ENCODE measurements around the gene FAF1.
"Not testable (repeated sequence)": the region's sequence is repeated elsewhere in the genome, so short reads cannot be mapped to it uniquely, and the experiment has no call there.

The FAF1 gene

DNA sequence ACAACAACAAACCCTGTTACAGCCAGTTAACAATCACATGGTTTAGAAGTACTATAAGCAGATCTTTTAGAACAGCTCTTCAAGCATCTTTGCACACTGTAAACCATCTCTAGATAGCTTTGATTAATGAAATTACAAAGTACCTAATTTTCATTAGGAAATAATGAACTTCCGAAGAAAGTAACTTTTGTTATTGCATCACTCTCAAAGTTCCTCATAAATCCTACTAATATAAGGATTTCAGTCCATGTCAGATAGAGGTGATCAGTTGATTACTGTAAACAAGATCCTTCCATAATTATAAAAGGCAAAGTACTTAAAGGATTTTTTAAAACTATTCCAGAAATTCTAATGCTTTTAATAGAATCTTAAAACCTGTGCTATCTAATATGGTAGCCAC, 58.2 kb downstream of the FAF1 start:
- no peak for DNase-seq

DNA sequence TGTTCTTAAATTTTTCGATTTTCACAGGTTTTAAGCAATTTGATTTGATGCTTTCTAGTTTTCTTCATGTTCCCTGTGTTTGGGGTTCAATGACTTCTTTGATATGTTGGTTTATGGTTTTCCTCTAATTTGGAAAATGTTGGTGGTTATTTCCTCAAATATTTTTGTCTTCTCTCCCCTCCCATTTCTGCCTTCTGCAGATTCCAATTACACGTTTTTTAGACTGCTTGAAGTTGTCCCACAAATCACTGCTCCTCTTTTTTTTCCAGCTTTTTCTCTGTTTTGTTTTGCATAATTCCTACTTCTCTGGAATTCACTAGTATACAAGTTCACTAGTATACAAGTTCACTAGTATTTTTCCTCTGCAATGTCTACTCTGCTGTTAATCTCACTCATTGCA, 61.3 kb downstream of the FAF1 start:
- DNase-seq = no peak

DNA sequence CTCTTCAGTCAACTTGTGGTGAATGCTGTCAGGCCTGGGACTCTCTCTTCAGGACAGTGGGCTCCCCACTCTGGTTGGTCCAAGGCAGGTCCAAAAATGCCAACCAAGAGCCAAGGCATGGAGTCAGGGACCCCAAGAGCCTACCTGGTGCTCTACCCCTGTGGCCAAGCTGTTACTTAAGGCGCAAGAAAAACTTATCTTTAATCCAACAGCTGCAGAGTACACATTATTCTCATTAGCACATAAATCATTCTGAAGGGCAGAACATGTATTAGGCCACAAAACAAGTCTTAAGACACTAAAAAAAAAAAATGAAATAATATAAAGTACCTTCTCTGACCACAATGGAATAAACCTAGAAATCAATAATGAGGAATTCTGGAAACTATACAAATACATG, 65.7 kb downstream of the FAF1 start:
- DNase-seq = no peak

DNA sequence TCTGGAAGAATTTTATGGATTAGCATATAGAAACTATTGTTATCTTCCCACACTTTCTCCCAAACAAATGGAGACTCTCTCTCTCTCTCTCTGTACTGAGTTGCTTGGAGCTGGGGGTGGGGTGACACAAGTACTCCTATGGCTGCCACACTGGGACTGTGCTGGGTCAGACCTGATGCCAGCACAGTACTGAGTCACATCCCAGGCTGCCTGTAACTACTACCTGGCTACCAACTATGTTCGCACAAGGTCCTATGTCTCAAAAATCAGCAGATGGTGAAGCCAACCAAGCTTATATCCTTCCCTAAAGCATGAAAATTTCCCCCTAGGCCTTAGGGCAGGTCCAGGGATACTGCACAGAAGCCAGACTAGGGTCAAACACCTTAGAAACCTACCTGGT, 66.6 kb downstream of the FAF1 start:
- no peak for DNase-seq

DNA sequence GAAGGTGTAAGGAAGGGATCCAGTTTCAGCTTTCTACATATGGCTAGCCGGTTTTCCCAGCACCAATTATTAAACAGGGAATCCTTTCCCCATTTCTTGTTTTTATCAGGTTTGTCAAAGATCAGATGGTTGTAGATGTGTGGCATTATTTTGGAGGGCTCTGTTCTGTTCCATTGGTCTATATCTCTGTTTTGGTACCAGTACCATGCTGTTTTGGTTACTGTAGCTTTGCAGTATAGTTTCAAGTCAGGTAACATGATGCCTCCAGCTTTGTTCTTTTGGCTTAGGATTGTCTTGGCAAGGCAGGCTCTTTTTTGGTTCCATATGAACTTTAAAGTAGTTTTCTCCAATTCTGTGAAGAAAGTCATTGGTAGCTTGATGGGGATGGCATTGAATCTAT, 72.5 kb downstream of the FAF1 start:
- DNase-seq = not testable (repeated sequence)

DNA sequence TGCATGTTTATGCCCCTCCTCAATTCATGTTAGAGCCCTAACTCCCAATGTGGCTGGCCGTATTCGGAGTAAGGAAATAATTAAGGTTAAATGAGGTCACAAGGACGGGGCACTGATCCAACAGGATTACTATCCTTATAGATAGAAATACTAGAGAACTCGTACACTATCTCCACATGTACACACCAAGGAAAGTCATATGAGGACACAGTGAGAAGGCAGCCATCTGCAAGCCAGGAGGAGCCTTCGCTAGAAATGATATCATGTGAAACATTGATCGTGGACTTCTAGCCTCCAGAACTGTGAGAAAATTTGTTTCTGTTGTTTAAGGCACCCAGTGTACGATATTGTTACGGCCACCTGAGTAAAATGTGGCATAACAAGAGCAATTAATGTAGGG, 79.7 kb downstream of the FAF1 start:
- no peak for DNase-seq

DNA sequence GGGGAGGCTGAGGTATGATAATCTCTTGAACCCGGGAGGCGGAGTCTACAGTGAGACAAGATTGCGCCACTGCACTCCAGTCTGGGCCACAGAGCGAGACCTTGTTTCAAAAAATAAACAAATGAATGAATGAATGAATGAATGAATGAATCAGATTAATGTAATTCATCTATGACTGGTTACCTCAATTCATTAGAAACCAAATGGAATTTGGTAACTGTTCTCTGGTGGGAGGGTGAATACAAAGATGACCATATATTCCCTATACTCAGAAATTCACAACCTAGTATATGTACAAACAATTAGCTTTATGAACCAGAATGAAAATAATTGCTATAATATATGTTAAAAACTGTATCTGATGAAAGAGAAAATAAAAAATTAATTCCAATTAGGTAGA, 80.9 kb downstream of the FAF1 start:
- no peak for DNase-seq

DNA sequence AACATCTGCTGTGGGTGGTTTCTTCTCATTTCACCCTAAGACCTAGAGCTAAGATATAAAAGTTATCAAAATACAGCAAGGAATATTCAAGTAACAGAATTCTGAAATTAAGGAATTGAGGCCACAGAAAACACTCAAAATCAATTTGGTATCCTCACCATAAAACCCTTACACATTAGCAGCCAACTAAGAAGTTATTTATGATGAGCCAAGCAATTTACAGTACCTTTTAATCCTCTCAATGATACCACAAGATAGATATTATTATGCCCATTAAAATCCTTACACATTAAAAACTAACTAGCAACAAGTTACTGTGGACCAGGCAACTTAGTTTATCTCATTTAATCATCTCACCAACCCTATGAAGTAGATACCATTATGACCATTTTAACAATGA, 81.6 kb downstream of the FAF1 start:
- DNase-seq = no peak

DNA sequence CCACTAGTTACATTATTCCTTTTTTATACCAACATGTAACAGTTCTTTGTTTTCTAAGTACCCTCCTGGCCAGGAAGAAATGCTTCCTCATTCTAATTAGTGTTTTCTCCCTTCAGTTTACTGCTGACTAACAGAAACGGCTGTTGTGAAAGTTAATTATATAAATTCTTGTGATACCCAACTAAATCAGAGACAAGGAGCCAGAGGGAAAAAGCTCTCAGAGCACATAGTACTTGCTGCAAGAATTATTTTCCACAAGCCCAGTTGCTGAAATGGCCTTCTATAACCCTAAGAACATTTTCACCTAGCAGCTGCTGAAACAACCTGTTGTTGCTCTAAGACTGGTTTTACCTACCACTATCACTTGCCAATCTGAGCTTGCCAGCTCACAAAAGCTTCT, 82.4 kb downstream of the FAF1 start:
- no peak for DNase-seq

DNA sequence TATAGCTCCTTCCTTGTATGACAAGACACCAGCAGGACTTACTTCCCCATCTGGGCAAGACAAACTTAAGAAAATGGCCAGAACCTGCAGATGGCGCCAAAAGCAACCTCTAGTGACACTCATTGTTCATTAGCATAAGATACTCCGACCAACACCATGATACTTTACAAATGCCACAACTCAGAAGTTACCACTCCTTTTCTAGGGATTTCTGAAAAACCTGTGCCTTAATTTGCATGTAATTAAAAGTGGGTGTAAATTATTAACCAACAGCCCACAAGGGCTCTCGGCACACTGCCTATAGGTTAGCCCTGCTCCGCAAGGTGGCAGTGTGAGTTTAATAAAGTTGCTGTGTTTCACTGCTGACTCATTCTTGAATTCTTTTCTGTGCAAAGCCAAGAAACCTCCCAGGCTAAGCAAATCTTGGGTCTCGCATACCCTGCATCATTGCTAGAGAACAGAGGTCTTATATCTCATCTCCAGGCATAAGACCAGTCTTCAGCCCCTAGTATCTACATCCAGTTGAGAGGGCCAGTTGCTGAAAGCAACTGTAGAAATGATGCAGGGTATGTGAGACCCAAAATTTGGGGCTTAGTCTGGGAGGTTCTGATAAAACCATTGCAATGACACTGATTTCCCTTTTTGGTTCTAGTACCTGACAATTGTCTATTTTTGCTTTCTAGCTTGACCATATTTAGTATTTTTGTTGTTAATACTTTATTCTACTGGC, 86.4 kb downstream of the FAF1 start:
- no peak for DNase-seq

DNA sequence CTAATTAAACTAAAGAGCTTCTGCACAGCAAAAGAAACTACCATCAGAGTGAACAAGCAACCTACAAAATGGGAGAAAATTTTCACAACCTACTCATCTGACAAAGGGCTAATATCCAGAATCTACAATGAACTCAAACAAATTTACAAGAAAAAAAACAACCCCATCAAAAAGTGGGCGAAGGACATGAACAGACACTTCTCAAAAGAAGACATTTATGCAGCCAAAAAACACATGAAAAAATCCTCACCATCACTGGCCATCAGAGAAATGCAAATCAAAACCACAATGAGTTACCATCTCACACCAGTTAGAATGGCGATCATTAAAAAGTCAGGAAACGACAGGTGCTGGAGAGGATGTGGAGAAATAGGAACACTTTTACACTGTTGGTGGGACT, 95.2 kb downstream of the FAF1 start:
- DNase-seq = not testable (repeated sequence)

DNA sequence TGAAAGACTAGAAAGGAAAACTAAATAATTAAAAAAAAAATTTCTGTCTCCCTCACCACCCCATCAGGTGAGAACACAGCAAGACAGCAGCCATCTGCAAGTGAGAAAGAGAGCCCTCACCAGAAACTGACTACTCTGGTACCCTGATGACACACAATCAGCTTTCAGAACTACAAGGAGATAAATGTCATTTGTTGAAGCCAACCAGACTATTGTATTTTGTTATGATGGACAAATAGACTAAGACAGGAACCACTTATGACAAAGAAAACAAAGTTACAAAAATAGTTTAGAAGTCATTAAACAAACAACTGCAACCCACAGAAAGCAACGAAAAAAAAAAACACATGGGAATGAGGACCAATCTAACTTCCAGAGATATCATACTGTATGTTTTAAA, 98.3 kb downstream of the FAF1 start:
- no peak for DNase-seq

DNA sequence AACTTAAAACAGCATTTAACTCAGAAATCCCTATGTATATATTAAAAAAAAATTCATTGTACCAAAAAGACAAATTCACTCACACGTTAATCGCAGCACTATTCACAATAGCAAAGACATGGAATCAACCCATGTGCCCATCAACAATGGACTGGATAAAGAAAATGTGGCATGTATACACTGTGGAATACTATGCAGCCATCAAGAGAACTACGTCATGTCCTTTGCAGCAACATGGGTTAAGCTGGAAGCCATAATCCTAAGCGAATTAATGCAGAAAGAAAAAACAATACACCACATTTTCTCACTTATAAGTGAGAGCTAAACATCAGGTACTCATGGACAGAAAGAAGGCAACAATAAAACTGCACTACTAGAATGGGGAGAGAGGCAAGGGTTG, 99.4 kb downstream of the FAF1 start:
- no peak for DNase-seq

DNA sequence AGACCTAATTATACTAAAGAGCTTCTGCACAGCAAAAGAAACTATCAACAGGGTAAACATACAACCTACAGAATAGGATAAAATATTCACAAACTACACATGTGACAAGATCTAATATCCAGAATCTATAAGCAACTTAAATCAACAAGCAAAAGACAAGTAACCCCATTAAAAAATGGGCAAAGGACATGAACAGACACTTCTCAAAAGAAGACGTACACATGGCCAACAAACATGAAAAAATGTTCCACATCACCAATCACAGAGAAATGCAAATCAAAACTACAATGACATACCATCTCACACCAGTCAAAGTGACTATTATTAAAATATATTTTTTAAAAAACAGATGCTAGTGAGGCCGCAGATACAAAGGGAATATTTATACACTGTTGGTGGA, 99.8 kb downstream of the FAF1 start:
- DNase-seq = no peak

DNA sequence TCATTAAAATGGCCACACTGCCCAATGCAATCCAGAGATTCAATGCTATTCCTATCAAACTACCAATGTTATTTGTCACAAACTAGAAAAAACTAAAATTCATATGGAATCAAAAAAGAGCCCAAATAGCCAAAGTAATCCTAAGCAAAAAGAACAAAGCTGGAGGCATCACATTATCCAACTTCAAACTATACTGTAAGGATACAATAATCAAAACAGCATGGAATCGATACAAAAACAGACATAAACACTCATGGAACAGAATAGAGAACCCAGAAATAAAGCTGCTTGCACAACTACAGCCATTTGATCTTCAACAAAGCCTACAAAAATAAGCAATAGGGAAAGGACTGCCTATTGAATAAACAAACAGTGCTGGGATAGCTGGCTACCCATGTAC, 100.4 kb downstream of the FAF1 start:
- no peak for DNase-seq

DNA sequence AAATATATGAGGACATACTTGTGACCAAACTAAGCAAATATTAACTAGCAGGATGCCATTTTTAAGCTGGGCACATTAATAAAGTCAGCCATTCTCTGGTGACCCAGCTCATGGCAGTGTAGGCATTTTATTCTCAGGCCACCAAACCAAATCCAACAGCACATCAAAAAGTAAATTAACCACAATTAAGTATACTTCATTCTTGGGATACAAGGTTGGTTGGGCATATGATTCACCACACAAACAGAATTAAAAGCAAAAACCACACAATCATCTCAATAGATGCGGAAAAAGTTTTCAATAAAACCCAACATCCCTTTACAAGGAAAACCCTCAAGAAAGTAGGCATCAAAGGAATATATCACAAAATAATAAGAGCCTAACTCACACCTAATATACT, 101.3 kb downstream of the FAF1 start:
- no peak for DNase-seq

DNA sequence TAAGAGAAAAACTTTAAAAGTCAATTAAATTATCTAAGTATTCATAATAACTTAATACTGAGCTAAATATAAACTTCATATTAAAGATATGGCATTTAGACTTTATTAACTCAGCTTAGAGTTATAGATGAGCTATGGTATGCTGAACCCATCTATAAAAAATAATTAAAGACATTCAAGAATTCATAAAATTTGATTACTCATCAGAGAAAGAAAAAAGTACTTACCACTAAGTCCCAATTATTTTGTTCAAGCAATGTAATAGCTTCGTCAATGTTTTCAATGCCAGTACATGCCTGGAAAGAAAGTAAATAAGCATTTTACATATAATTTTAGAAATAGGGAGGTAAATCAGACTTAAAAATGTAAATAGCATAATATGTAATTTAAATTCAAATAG, 102.4 kb downstream of the FAF1 start:
- no peak for DNase-seq

DNA sequence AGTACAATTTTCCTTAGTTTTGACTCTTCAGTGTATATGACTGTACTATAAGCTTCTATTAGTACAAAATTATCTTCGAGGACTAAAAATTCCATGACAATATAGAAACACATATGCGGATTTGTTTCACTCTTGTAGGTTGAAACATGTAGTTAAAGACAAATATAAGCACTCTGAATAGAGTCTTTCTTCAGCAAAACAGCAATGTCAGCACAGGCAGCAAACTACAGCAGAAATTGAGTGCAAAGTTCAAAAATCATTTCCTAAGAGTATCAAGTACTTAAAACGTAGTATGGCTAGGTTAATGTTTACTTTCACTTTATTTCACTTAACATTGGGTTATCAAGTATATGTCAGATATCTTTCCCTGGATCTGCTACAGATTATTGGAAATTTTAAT, 106.7 kb downstream of the FAF1 start:
- DNase-seq = no peak

DNA sequence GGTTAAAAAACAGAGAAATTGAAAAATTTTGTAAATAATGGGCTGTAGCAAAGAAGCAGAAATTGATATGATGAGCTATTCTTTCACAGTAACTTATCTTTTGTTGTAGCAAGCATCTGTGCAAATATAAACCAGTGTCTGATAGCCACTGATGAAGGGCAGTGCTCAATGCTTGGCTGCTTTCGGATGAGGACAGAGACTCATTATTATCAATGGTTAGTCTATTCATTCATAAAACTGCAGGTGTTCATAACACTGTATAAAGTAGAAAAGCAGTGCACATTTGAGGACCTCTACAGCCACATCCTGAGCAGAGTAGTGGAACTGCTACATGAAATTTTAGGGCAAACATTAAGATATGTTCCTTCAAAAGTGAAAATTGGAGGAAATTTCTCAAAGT, 107.2 kb downstream of the FAF1 start:
- no peak for DNase-seq

DNA sequence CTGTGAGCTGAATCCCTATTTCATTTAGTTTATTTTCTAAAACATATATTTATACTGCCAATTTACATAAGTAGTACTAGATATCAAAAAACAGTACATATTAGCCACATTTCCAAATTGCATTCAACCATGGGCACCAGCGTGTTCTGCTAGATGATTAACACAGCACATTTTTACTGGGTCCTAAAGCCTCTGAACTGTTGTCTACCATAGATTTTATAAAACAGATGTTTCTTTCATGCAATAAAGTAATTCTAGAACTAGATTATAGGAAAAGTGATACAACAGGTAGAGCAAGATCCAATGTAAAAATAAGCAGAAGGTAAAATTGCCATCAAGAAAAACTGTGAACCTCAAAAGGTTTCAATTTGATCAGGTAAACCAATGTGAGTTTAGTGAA, 108.6 kb downstream of the FAF1 start:
- DNase-seq = no peak

DNA sequence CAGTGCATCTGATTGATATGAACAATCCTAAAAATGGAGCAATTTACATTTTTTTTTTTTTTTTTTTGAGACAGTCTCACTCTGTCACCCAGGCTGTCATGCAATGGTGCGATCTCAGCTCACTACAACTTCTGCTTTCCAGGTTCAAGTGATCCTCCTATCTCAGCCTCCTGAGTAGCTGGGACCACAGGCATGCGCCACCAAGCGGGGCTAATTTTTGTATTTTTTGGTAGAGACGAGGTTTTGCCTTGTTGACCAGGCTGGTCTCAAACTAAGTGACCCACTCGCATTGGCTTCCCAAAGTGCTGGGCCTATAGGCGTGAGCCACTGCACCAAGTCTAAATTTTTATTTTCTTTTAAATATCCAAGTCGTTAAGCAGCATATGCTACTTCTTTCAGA, 109.0 kb downstream of the FAF1 start:
- no peak for DNase-seq

DNA sequence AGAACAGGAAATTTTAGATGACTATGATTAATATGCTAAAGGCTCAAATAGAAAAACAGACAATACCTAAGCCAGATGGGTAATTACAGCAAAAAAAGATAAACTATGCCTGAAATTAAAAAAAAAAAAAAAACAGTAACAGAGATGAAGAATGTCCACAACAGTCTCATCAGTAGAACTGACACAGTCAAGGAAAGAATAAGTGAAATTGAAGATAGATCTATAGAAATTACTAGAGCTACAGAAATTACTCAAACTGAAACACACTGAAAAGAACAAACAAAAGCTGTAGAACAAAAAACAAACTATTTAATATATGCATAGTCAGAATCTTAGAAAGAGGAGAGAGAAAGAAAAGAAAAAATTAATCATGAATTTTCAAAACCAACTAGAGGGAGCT, 112.8 kb downstream of the FAF1 start:
- no peak for DNase-seq

DNA sequence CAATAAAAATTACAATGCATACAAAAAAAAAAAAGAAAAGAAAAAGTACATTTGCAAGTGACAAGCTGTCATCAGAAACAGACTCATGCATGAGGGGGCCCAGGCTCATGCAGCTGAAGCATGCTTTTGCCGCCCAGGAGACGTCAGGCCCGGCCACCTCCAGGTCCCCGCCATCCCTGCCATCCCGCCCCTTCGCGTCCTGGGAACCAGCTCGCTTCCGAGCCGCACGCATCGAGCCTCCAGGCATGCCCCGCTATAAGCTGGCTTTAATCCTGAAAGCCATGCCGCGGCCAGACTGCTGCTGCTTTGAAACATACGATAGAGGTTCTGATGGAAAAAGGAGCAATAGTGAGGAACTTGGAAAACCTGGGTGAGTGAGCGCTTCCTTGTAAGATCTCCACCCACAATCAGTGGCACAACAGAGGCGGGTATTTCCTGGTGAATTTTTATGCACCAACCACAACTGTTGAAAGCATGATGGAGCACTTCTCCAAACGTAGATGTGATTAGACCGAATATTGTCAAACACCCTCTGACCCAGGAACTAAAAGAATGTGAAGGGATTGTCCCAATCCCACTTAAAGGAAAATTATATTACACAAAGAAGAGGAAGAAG, 113.7 kb downstream of the FAF1 start:
- no peak for DNase-seq

DNA sequence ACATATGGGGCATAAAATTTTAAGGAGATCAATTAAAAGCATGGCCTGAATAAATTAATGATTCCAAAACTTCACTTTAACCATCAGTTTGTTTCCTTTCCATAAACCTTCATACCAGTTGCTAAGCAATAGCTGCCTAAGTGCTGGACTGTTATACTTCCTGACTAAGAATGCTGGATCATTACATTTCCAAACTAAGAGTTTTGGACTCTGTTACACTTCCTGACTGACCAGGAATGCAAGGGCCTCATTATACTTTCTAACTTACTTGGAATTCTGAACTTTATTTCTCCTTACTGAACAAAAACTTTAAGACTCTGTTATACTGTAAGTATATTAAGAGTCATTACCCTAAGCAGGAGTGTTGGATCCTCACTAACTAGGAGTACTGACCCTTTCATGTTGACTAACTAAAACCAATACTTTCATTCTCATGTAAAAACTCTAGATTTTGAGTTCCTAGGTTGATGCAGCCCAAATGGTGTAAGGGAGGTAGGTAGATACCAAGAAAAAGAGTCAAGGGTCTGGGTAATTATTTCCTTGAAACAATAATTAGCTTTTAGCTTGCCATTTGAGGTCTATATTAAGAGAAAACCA, 118.2 kb downstream of the FAF1 start:
- DNase-seq = no peak

DNA sequence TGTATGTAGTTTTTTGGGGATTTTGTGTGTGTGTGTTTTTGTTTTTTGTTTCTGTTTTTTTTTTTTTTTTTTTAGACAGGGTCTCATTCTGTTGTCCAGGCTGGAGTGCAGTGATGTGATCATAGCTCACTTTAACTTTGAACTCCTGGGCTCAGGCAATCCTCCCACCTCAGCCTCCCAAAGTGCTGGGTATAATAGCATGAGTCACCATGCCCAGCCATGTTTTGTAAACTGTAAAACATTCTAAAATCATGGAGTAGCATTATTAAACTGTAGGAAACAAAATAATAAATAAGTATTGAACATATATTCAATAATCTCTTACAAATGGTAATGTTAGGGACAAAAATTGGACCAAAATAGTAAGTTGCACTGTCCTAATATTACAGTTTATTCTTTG, 124.0 kb downstream of the FAF1 start:
- DNase-seq = no peak
